Nephron progenitor cell (in vitro differentiated cells): Measurements from ENCODE around the gene NKX2-3.

ENCODE experiments used
- DNase-seq: peaks from one replicate; pipeline ENCODE4 v3.0.0; 2021
- H3K27ac Mint-ChIP-seq: 2 replicates; pipeline ENCODE4 v1.8.0; 2021; ENCODE audit warnings: mild to moderate bottlenecking, moderate library complexity, mixed read lengths
- H3K27me3 Mint-ChIP-seq: 2 replicates; pipeline ENCODE4 v1.8.0; 2021; ENCODE audit warnings: mild to moderate bottlenecking, low read depth, mixed read lengths; ENCODE audit not compliant: poor library complexity
- H3K36me3 Mint-ChIP-seq: 2 replicates; pipeline ENCODE4 v1.8.0; 2021; ENCODE audit warnings: low read depth, mixed read lengths
- H3K4me1 Mint-ChIP-seq: 2 replicates; pipeline ENCODE4 v1.8.0; 2021; ENCODE audit warnings: mixed read lengths
- H3K4me3 Mint-ChIP-seq: 2 replicates; pipeline ENCODE4 v1.8.0; 2021; ENCODE audit warnings: mild to moderate bottlenecking, moderate library complexity, mixed read lengths
- H3K9me3 Mint-ChIP-seq: 2 replicates; pipeline ENCODE4 v1.8.0; 2021; ENCODE audit warnings: mild to moderate bottlenecking, moderate library complexity, mixed read lengths
- TF ChIP-seq, protein P1 (sequence below): fragments of 200-600 bp; sonication (generic); IDR thresholded peaks from 2 replicates; pipeline ENCODE4 v1.5.0; 2021; ENCODE audit warnings: antibody characterized with exemption

The NKX2-3 gene

DNA sequence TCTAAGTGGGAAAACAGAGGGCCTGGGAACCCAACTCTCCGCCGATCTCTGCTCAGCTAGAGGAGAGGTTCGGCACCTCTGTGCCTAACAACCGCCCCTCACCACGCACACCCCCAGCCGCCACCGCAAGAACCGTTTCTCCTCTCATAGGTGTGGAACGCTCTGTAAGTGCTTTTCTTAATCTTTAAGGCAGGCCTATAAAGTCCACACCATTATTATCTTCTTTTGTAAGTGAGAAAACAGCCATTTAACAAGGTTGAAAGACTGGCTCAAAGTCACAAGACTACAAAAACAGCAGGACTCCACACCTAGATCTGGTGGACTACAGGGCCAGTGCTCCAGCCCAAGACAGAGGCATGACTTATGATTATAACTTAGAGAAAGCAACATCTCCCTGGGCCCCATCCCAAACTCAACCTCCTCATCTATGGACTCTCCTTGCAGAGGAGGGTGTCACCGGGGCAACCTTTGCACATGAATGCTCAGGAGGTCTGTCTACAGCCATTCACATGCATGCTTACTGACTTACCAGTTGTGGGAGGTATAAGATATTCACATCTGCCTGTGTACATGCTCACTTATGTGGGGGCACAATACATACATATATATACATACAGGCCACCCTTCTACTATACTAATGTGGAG is 7.9 kb upstream of the NKX2-3 start:
- peaks cover 100% of the 10 kb centered on the region for H3K27me3 Mint-ChIP-seq
- no peaks in the 10 kb centered on the region for H3K36me3 Mint-ChIP-seq
- H3K4me1 Mint-ChIP-seq = peaks cover 46% of the 10 kb centered on the region
- DNase-seq = no peak
- H3K27ac Mint-ChIP-seq = no peak overlapping the region
- TF ChIP-seq, protein P1, sequence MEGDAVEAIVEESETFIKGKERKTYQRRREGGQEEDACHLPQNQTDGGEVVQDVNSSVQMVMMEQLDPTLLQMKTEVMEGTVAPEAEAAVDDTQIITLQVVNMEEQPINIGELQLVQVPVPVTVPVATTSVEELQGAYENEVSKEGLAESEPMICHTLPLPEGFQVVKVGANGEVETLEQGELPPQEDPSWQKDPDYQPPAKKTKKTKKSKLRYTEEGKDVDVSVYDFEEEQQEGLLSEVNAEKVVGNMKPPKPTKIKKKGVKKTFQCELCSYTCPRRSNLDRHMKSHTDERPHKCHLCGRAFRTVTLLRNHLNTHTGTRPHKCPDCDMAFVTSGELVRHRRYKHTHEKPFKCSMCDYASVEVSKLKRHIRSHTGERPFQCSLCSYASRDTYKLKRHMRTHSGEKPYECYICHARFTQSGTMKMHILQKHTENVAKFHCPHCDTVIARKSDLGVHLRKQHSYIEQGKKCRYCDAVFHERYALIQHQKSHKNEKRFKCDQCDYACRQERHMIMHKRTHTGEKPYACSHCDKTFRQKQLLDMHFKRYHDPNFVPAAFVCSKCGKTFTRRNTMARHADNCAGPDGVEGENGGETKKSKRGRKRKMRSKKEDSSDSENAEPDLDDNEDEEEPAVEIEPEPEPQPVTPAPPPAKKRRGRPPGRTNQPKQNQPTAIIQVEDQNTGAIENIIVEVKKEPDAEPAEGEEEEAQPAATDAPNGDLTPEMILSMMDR = no peak
- H3K9me3 Mint-ChIP-seq = no peaks in the 10 kb centered on the region
- no peak overlapping the region for H3K4me3 Mint-ChIP-seq

DNA sequence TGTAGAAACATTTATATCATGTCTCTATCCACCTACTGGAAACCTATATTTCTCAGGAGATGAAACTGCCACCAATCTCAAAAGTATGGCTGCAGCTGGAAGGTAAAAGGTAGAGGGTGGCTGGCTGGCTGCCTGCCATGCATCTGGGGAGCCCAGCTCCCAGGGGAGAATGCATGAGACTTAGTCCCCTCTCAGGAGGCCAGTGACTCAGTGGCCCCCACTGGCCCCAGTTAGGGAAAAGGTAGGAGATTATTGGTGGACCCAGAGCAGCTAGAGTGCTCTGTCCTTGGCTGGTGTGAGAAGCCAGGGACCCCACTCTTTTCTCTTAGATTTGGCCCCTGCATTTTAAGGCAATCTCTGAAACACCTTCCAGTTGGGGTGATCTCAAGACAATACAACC is 6.8 kb upstream of the NKX2-3 start:
- no peak overlapping the region for H3K27ac Mint-ChIP-seq
- no peak overlapping the region for H3K4me3 Mint-ChIP-seq
- no peaks in the 10 kb centered on the region for H3K36me3 Mint-ChIP-seq
- H3K4me1 Mint-ChIP-seq = peaks cover 45% of the 10 kb centered on the region
- H3K9me3 Mint-ChIP-seq = no peaks in the 10 kb centered on the region
- TF ChIP-seq, protein P1 = no peak
- peaks cover 100% of the 10 kb centered on the region for H3K27me3 Mint-ChIP-seq
- no peak for DNase-seq

DNA sequence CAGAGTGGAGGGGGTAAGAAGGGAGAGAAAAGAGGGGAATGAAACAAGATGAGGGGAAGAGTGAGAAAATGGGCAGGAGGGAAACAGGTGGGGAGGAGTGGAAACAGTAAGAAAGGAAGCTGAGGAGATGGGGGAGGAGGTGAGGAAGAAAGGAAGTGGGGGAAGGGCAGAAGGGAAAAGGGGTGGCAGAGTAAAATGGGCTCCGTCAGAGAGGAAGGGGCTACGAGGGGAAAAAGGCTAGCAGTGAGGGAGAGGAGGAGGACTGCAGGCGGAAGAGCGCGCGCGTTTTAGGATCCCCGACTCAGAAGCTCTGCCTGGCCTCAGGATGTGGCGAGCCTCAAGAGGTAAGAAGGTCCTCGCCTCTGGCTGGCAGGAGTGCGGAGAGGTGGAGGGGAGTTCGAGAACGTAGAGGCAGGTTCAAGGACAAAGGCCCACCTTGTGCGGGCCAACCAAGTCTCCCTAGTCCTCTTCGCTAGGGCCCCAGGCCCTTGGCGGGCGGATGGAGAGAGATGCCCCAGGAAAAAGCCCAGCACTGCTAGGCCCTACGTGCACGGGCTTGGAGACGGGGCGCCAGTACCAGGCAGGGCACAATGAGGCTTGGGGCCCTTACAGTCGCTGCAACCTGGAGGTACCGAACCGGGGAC is 5.8 kb upstream of the NKX2-3 start:
- Mint-ChIP-seq H3K4me3 (no peak overlapping the region), H3K27ac (no peak overlapping the region), H3K9me3 (peaks cover 3% of the 10 kb centered on the region), H3K4me1 (peaks cover 37% of the 10 kb centered on the region), H3K27me3 (peaks cover 100% of the 10 kb centered on the region), H3K36me3 (no peaks in the 10 kb centered on the region)
- DNase-seq = no peak
- TF ChIP-seq, protein P1 = no peak

DNA sequence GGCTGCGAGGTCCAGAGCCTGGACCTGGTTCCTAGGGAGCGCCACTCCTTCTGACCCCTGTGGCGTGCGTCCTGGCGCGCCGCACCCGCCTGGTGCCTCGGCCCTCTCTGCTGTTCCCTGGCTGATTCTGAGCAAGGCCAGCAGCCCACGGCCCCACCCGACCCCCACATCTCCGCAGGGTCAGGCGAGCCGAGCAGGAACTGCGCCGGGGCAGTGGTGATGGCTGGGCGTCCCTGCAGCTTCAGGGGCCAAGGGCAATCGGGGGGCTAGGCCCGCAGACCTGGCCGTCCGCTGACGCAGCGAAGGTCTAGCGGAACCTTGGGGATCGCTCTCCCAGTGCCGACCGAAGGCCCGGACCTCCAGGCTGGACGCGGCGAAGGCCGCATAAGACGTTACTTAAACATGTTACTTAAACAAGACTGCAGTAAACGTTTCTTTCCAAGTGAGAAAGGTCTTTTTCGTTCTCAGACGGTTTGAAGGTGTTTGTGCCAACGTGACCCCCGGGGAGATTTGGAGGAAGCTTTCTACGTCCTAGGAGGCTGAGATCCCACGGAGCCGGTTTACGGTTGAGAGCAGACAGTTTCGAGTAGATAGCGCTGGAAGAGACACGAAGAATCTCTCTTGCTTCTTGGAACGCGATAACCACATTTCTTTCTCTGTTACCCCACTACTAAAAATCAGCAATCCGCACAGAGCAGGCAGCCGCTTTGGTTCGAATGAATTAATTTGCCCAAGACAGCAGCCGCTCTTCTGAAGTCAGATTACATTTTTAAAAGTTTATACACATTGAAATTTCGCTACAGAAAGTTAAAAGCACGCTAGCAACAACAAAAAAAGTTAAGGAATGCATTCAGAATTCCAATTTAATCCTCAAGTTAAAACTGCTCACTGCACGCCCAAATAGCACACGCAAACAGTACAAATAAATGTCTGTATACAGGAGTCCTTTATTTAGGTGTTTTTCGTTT is 4.9 kb upstream of the NKX2-3 start:
- no peak overlapping the region for H3K27ac Mint-ChIP-seq
- H3K36me3 Mint-ChIP-seq = no peaks in the 10 kb centered on the region
- DNase-seq = no peak
- peaks cover 10% of the 10 kb centered on the region for H3K9me3 Mint-ChIP-seq
- peaks cover 32% of the 10 kb centered on the region for H3K4me1 Mint-ChIP-seq
- no peak overlapping the region for H3K4me3 Mint-ChIP-seq
- TF ChIP-seq, protein P1 = no peak
- H3K27me3 Mint-ChIP-seq = peaks cover 100% of the 10 kb centered on the region

DNA sequence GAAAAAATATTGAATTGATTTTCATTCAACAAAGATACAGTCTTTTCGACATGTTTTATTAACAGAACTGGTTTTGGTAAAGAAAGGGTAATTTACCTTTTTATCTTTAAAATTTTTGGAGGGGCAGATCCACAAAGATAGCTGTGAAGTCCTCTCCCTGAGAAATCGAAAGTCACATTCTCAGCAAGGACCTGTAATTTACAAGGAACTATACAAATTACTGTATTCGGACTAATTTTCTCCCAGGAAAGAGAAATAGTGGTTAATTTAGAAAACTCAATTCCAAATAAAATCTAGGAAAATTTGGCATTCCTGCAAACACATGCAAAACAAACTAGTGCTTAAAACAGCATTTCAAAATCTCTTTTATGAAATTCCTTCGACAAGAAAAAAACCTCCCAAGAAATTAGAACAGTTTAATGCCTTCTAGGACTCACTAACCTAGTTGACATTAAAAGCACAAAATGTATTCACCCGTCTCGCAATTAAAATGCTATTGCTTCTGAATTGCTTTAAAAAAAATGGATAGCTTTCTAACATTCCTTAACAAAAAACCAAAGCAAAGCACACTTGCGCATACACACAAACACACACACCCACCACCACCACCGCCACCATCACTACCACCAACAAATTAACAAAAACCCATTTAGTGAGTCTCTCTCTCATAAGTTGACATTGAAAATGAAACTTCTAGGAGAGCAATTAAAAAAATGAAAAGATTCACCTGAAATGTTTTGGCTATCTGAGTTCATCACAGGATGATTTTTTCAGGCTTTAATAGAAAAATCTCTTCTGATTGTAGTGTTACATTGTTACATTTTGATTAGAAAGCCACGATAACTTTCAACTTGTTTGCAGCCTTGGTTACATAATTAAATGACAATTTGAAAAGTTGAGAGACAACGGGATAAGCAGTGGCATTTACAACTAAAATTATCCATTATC is 4.0 kb upstream of the NKX2-3 start:
- Mint-ChIP-seq H3K27ac (no peak overlapping the region), H3K36me3 (no peaks in the 10 kb centered on the region), H3K4me3 (no peak overlapping the region), H3K9me3 (peaks cover 10% of the 10 kb centered on the region), H3K4me1 (peaks cover 29% of the 10 kb centered on the region), H3K27me3 (peaks cover 100% of the 10 kb centered on the region)
- TF ChIP-seq, protein P1 = no peak
- DNase-seq = no peak
